Cardiac fibroblast (primary cell): ENCODE data around the gene CTSD.

ENCODE experiments used
- DNase-seq, 2 donors: peaks; one replicate each; pipeline versions ENCODE4 v3.0.0 to v3.0.0-alpha.2; 2010; ENCODE audit warnings: low read depth in 2 of 2
- H3K4me3 ChIP-seq, 2 donors: replicated peaks in 1 of 2; 1 replicate in 1 of 2; 2 replicates in 1 of 2; pipeline ENCODE4 v1.5.1; 2011; ENCODE audit warnings: low read depth in 2 of 2, low read length in 2 of 2, mild to moderate bottlenecking in 2 of 2, moderate library complexity in 1 of 2
- CTCF ChIP-seq: IDR thresholded peaks from one replicate; pipeline ENCODE4 v1.5.1; 2011; ENCODE audit warnings: low read depth, mild to moderate bottlenecking, low read length, inconsistent platforms

Gene CTSD

GRCh38 chr11:1745701-1746320 lies 17.9 kb downstream of the CTSD start:
- no peak for DNase-seq
- TF ChIP-seq CTCF = no peak
- H3K4me3 ChIP-seq = no peak overlapping the region

GRCh38 chr11:1744891-1745700 lies 18.6 kb downstream of the CTSD start:
- no peak for TF ChIP-seq CTCF
- no peak overlapping the region for H3K4me3 ChIP-seq
- no peak for DNase-seq

- TF ChIP-seq CTCF = no peak
- peak in 1 of 2 donors; percentile 19 for DNase-seq
- H3K4me3 ChIP-seq = no peak overlapping the region
Observed at GRCh38 chr11:1744137-1744886, 19.4 kb downstream of the CTSD start.

GRCh38 chr11:1743585-1744136 lies 20.1 kb downstream of the CTSD start:
- no peak overlapping the region for H3K4me3 ChIP-seq
- DNase-seq = no peak

GRCh38 chr11:1742869-1743584 lies 20.7 kb downstream of the CTSD start:
- no peak for TF ChIP-seq CTCF
- H3K4me3 ChIP-seq = no peak overlapping the region
- DNase-seq = no peak

More at GRCh38 chr11:1743585-1744136, 20.1 kb downstream of the CTSD start:
- no peak for TF ChIP-seq CTCF

- no peak for DNase-seq
- no peak for TF ChIP-seq CTCF
- H3K4me3 ChIP-seq = no peak overlapping the region
Observed at GRCh38 chr11:1742371-1742770, 21.4 kb downstream of the CTSD start.
